22Rv1 (cell line): ENCODE results near the gene PGP.
A peak's percentile ranks its signal among the peaks of the same experiment; 100 is the strongest.

Experiments
- H3K27ac ChIP-seq: fragments of 450-650 bp; 2 replicates; pipeline ENCODE4 v1.5.1; 2017
- ZFX ChIP-seq: fragments of 450-650 bp; IDR thresholded peaks from 2 replicates; pipeline ENCODE4 v1.6.1; 2017; ENCODE audit warnings: antibody characterized with exemption, borderline replicate concordance
- TF ChIP-seq, protein P1 (sequence below): fragments of 450-650 bp; IDR thresholded peaks from 2 replicates; pipeline ENCODE4 v1.5.1; 2017; ENCODE audit warnings: mild to moderate bottlenecking

PGP gene

GRCh38 chr16:2232094-2232990 lies 17.7 kb upstream of the PGP start:
- no peak overlapping the region for H3K27ac ChIP-seq
- TF ChIP-seq, protein P1, sequence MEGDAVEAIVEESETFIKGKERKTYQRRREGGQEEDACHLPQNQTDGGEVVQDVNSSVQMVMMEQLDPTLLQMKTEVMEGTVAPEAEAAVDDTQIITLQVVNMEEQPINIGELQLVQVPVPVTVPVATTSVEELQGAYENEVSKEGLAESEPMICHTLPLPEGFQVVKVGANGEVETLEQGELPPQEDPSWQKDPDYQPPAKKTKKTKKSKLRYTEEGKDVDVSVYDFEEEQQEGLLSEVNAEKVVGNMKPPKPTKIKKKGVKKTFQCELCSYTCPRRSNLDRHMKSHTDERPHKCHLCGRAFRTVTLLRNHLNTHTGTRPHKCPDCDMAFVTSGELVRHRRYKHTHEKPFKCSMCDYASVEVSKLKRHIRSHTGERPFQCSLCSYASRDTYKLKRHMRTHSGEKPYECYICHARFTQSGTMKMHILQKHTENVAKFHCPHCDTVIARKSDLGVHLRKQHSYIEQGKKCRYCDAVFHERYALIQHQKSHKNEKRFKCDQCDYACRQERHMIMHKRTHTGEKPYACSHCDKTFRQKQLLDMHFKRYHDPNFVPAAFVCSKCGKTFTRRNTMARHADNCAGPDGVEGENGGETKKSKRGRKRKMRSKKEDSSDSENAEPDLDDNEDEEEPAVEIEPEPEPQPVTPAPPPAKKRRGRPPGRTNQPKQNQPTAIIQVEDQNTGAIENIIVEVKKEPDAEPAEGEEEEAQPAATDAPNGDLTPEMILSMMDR = no peak
- TF ChIP-seq ZFX = no peak

DNA sequence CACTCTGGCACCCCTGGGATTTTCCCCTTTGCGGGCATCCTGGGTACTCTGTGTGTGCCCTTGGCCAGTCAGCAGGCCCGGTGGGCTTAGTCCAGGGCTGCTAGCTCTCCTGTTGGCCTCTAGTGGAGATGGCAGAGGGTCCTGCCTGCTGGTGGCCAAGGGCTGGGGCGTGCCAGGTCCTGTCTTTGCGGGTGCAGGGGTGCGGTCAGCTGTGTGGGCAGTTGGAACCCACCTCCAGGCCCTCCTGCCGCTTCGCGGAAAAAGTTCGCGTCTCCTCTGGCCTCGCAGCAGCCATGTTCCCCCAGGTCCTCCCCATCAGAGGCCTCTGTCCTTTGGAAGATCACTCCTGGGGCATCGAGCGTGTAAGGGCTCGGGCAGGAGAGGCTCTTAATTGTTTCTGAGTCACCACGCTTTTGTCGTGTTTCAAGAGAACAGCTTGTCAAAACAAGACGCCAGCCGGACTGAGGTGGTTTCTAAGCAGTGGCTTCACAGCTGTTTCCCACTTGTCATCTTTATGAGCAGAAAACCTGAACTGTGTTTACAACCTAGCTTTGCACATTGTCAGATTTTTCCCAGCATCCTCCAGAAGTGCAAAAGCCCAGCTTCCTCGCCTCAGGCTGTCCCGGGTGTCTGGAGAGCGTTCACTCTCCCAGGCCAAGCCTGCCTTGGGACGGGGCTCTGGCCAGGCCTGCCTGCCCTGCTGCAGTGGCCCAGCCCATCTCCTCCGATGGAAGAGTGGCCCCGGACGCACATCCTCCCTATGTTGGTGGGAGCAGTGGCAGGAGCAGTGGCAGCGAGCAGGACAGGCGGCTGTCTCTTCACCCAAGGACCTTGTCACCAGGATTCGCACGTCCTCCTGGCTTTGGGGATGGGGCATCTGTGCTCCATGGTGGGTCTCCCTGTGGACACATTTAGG lies 16.6 kb upstream of the PGP start:
- TF ChIP-seq ZFX = no peak
- TF ChIP-seq, protein P1 = no peak
- no peak overlapping the region for H3K27ac ChIP-seq

GRCh38 chr16:2230376-2230775 lies 15.7 kb upstream of the PGP start:
- no peak for TF ChIP-seq ZFX
- TF ChIP-seq, protein P1 = no peak
- no peak overlapping the region for H3K27ac ChIP-seq

GRCh38 chr16:2229632-2230250 lies 15.1 kb upstream of the PGP start:
- no peak for TF ChIP-seq ZFX
- TF ChIP-seq, protein P1 = no peak
- no peak overlapping the region for H3K27ac ChIP-seq

DNA sequence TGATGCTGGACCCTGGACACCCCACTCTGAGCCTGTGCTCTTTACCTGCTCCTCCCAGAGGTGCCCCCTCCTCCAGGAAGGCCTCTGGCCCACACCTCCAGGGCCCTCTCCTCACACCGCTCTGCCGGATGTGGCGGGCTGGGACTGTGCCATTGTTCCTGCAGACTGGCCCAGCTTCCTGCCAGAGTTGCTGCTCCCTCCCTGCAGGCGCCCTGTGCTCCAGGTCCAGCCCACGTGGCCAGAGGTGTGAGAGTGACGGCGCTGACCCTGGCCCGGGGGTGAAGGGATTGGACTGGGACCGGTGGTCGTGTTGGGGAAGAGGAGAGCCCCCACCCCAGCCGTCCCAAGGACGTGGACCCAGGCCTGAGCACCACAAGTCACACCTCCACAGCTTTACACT lies 14.5 kb upstream of the PGP start:
- TF ChIP-seq, protein P1 = no peak
- no peak for TF ChIP-seq ZFX
- H3K27ac ChIP-seq = no peak overlapping the region

DNA sequence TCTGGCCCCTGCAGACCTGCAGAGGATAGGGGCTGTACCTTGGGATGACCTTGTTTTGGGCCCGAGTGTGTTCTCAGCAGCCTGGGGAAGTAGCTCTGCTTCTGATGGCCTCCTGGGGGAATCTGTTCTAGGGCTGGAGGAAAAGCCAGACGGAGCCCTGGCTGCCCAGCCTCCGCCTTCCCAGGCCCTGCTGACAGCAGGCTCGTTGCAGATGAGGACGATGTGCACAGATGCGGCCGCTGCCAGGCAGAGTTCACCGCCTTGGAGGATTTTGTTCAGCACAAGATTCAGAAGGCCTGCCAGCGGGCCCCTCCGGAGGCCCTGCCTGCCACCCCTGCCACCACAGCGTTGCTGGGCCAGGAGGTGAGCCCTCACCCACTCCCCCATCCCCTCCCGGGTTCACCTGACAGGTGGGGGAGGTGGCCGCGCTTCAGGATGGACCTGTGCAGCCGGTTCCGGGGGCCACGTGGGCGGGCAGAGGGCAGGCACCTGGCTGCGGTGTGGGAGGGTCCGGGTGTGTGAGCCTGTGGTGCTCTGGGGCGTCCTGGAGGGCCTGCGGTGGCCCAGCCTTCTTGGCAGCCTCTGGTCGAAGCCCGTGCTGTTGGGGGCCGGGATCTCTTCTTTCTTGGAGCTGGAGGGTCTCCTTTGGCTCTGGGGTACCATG lies 13.7 kb upstream of the PGP start:
- no peak for TF ChIP-seq ZFX
- TF ChIP-seq, protein P1 = no peak

More for the DNA sequence above, 13.7 kb upstream of the PGP start:
- peak overlapping the region; percentile 95; the same call in 1 of the 2 replicates for H3K27ac ChIP-seq
